LNCAP (cell line): ENCODE data around the gene MAN1C1.

Experiments used
- CTCF ChIP-seq: fragments of 450-650 bp; IDR thresholded peaks from 2 replicates; pipeline ENCODE4 v1.5.1; 2017; ENCODE audit warnings: mild to moderate bottlenecking

Gene MAN1C1

GRCh38 chr1:25774206-25774803 lies 157.7 kb downstream of the MAN1C1 start:
- no peak for TF ChIP-seq CTCF

- TF ChIP-seq CTCF = no peak
These were observed 158.6 kb downstream of the MAN1C1 start for GRCh38 chr1:25774921-25775771.

- TF ChIP-seq CTCF = no peak
These were observed 162.8 kb downstream of the MAN1C1 start for GRCh38 chr1:25779388-25779787.

- TF ChIP-seq CTCF = no peak
These were observed 163.3 kb downstream of the MAN1C1 start for GRCh38 chr1:25779894-25780293.

GRCh38 chr1:25780318-25781129 lies 163.9 kb downstream of the MAN1C1 start:
- TF ChIP-seq CTCF = no peak

GRCh38 chr1:25781130-25781433 lies 164.5 kb downstream of the MAN1C1 start:
- no peak for TF ChIP-seq CTCF

GRCh38 chr1:25782608-25783201 lies 166.1 kb downstream of the MAN1C1 start:
- no peak for TF ChIP-seq CTCF
